HUES48 (cell line): ENCODE data around the gene CNTN5.

Experiments used
- H3K27ac ChIP-seq: one replicate; pipeline ENCODE4 v1.7.0; 2013; ENCODE audit warnings: low read depth, low read length, inconsistent platforms
- H3K27me3 ChIP-seq: 2 replicates; pipeline ENCODE4 v1.6.1; 2013; ENCODE audit warnings: mild to moderate bottlenecking, low read length; ENCODE audit not compliant: control insufficient read depth, insufficient read depth
- H3K36me3 ChIP-seq: 2 replicates; pipeline ENCODE4 v1.6.1; 2013; ENCODE audit warnings: low read length; ENCODE audit not compliant: control insufficient read depth, insufficient read depth
- H3K4me1 ChIP-seq: 2 replicates; pipeline ENCODE4 v1.6.1; 2013; ENCODE audit warnings: mild to moderate bottlenecking, low read length; ENCODE audit not compliant: control insufficient read depth, insufficient read depth
- H3K4me3 ChIP-seq: 2 replicates; pipeline ENCODE4 v1.5.1; 2013; ENCODE audit warnings: mild to moderate bottlenecking, low read depth, low read length
- H3K9ac ChIP-seq: 2 replicates; pipeline ENCODE4 v1.6.1; 2013; ENCODE audit warnings: mild to moderate bottlenecking, low read depth, low read length, moderate library complexity
- H3K9me3 ChIP-seq: 2 replicates; pipeline ENCODE4 v1.6.1; 2013; ENCODE audit warnings: low read length; ENCODE audit not compliant: control insufficient read depth, insufficient read depth

The CNTN5 gene

DNA sequence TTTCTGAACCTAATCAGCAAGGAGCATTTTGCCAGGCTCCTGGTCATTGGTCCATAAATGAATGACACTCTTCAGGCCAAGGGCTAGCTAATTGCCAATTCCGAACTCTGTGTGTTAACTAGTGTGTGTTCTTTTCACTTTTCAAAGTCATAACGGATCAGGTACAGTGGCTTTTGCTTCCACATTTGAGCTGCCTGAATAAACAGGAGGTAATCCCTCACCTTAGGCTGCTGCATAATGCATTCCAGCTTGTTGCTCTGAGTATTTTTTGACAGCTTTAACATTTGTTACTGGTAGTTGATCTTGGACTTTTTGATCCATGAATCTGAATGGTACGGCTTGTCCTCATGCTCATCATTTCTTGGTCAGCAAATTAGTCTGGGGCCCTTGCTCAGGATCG is 485.1 kb downstream of the CNTN5 start:
- no peak overlapping the region for H3K27ac ChIP-seq
- no peaks in the 10 kb centered on the region for H3K36me3 ChIP-seq
- H3K4me1 ChIP-seq = peaks cover 8% of the 10 kb centered on the region; the same call in 1 of the 2 replicates
- no peak overlapping the region for H3K4me3 ChIP-seq
- H3K9ac ChIP-seq = no peak overlapping the region
- H3K27me3 ChIP-seq = no peaks in the 10 kb centered on the region
- H3K9me3 ChIP-seq = no peaks in the 10 kb centered on the region

DNA sequence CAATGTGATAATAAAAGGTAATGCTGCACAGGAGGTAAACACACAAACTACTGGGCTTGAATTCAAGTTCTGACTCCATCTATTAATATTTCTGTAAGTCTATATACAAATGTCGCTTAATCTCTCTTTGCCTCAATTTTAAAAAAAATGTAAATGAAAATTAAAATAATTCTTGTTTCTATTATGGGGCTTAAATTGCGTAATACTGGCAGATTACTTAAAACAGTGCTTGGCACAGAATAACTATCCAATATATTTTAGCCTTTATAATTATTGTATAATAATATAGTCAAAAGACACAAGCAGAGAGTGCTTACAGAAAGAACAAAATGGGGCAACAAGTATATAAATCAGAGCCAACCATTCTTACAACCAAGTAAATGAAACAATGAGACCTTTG is 489.1 kb downstream of the CNTN5 start:
- H3K9me3 ChIP-seq = no peaks in the 10 kb centered on the region
- H3K9ac ChIP-seq = no peak overlapping the region
- H3K4me3 ChIP-seq = no peak overlapping the region
- H3K4me1 ChIP-seq = peaks cover 15% of the 10 kb centered on the region
- H3K27ac ChIP-seq = no peak overlapping the region
- H3K27me3 ChIP-seq = no peaks in the 10 kb centered on the region
- no peaks in the 10 kb centered on the region for H3K36me3 ChIP-seq

- Histone ChIP-seq H3K9me3 (no peaks in the 10 kb centered on the region), H3K36me3 (no peaks in the 10 kb centered on the region), H3K27ac (no peak overlapping the region)
Measured at GRCh38 chr11:99513368-99513767, 492.6 kb downstream of the CNTN5 start.

GRCh38 chr11:99519095-99519494 is 498.3 kb downstream of the CNTN5 start:
- H3K4me1 ChIP-seq = peaks cover 8% of the 10 kb centered on the region
- H3K27me3 ChIP-seq = no peaks in the 10 kb centered on the region
- no peak overlapping the region for H3K4me3 ChIP-seq
- no peaks in the 10 kb centered on the region for H3K9me3 ChIP-seq
- no peak overlapping the region for H3K9ac ChIP-seq
- H3K36me3 ChIP-seq = no peaks in the 10 kb centered on the region
- no peak overlapping the region for H3K27ac ChIP-seq

More at GRCh38 chr11:99513368-99513767, 492.6 kb downstream of the CNTN5 start:
- Histone ChIP-seq H3K4me1 (peaks cover 7% of the 10 kb centered on the region), H3K4me3 (no peak overlapping the region), H3K27me3 (no peaks in the 10 kb centered on the region), H3K9ac (no peak overlapping the region)

DNA sequence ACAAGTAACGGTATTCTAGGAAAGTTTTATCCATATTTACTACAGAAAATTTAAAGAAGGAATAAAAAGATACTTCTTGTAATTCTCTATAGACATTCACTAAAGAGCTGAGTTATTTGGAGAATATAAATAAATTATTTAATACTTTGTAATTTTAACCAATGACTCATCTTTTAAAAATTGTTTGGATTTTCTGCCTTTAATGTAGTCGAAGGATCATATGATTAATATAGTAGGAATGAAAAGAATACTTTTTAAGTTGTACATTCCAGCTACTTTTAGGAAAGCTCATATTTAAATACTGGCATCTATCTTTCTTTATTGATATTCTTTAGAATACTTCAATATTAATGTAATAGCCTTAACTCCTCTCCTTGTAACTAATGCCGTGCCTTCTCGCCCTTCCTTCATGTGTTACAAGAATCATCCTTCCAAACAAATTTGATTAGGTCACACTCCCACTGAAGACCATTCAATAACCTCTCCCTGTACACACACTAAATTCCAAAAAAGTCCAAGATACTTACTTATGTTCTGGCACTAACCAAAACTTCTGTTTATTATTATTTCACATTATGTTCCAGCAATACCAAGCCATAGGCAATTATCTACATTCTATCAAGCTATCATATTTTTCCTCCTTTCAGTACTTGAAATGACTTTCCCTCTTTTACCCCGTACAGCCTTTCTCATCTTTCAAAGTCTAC is 501.9 kb downstream of the CNTN5 start:
- H3K27me3 ChIP-seq = no peaks in the 10 kb centered on the region
- H3K9me3 ChIP-seq = no peaks in the 10 kb centered on the region
- peaks cover 15% of the 10 kb centered on the region for H3K4me1 ChIP-seq
- H3K9ac ChIP-seq = no peak overlapping the region
- H3K4me3 ChIP-seq = no peak overlapping the region
- H3K36me3 ChIP-seq = no peaks in the 10 kb centered on the region
- no peak overlapping the region for H3K27ac ChIP-seq

- Histone ChIP-seq H3K4me1 (peaks cover 7% of the 10 kb centered on the region; the same call in 1 of the 2 replicates), H3K9ac (no peak overlapping the region)
Measured at GRCh38 chr11:99531468-99531867, 510.7 kb downstream of the CNTN5 start.

GRCh38 chr11:99534812-99535211 is 514.1 kb downstream of the CNTN5 start:
- Histone ChIP-seq H3K4me3 (no peak overlapping the region), H3K9ac (no peak overlapping the region), H3K9me3 (no peaks in the 10 kb centered on the region), H3K4me1 (no peaks in the 10 kb centered on the region), H3K27me3 (no peaks in the 10 kb centered on the region), H3K27ac (no peak overlapping the region), H3K36me3 (no peaks in the 10 kb centered on the region)

More at GRCh38 chr11:99531468-99531867, 510.7 kb downstream of the CNTN5 start:
- Histone ChIP-seq H3K36me3 (no peaks in the 10 kb centered on the region), H3K27me3 (no peaks in the 10 kb centered on the region), H3K4me3 (no peak overlapping the region), H3K9me3 (no peaks in the 10 kb centered on the region), H3K27ac (no peak overlapping the region)

GRCh38 chr11:99535406-99535805 is 514.7 kb downstream of the CNTN5 start:
- Histone ChIP-seq H3K36me3 (no peaks in the 10 kb centered on the region), H3K9me3 (no peaks in the 10 kb centered on the region), H3K4me1 (no peaks in the 10 kb centered on the region), H3K27me3 (no peaks in the 10 kb centered on the region), H3K27ac (no peak overlapping the region), H3K4me3 (no peak overlapping the region), H3K9ac (no peak overlapping the region)

GRCh38 chr11:99535819-99536218 is 515.1 kb downstream of the CNTN5 start:
- Histone ChIP-seq H3K27ac (no peak overlapping the region), H3K4me3 (no peak overlapping the region), H3K27me3 (no peaks in the 10 kb centered on the region), H3K9me3 (no peaks in the 10 kb centered on the region), H3K9ac (no peak overlapping the region), H3K36me3 (no peaks in the 10 kb centered on the region), H3K4me1 (no peaks in the 10 kb centered on the region)

DNA sequence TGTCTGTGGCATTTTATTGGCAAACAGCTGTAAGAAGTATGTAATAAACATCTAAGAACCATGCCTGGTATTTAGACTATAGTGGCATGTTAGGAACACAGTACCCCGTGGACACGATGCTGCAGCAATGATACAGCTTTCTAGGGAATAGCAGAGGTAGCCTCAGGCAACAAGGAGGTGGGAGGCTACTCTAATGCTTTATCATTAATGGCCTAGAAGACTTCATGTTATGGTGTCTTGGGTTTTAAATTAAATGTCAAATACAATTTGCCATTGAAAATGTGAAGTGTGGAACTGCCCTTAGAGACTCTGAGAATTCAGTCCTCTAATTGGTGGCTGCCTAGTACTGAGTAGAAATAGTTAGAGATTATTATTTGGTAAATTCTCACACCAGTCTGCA is 516.9 kb downstream of the CNTN5 start:
- Histone ChIP-seq H3K4me3 (no peak overlapping the region), H3K27ac (no peak overlapping the region), H3K9me3 (no peaks in the 10 kb centered on the region), H3K36me3 (no peaks in the 10 kb centered on the region), H3K4me1 (no peaks in the 10 kb centered on the region), H3K27me3 (no peaks in the 10 kb centered on the region), H3K9ac (no peak overlapping the region)

DNA sequence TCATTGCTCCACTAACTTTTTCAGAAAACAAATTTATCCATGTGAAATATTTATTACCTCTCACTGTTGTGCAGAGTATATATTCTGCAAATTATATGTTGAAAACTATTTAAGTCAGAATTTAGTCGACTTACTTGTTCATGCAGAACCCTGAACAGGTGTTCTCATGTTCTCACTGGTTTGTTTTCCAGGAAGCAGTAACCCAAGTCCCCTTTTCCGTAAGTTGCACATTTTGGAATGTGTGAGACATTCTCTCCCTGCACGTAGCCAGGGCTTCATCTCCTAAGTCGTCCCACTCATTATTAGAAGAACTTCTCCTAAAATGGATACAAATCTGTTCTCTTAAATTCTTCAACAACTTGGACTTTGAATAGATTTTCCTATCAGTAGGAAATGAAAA is 524.9 kb downstream of the CNTN5 start:
- no peaks in the 10 kb centered on the region for H3K36me3 ChIP-seq
- no peak overlapping the region for H3K4me3 ChIP-seq
- H3K9me3 ChIP-seq = no peaks in the 10 kb centered on the region
- H3K27me3 ChIP-seq = no peaks in the 10 kb centered on the region
- no peak overlapping the region for H3K27ac ChIP-seq
- no peak overlapping the region for H3K9ac ChIP-seq
- H3K4me1 ChIP-seq = no peaks in the 10 kb centered on the region
